ENCODE measurements around the gene FAU. TPM values are rescaled to one million over a fixed set of nuclear protein-coding genes. Genes with fewer than 3 reads are reported as not detected.

The FAU gene
- total RNA-seq, 1 experiment from 2014 or later = 662 TPM

- peaks cover 48% of the 10 kb centered on the region for H3K79me2 ChIP-seq (ENCODE audit: low read length)
- H3K9ac ChIP-seq (ENCODE audit: low read length) = peak overlapping the region; percentile 95
- H3K4me2 ChIP-seq (ENCODE audit: low read depth, low read length, poor library complexity, severe bottlenecking) = peak overlapping the region; percentile 86
- H4K20me1 ChIP-seq (ENCODE audit: insufficient read depth, low read depth, low read length) = no peaks in the 10 kb centered on the region
- H3K27me3 ChIP-seq (ENCODE audit: low read length) = no peaks in the 10 kb centered on the region
- peak overlapping the region; percentile 86 for H3K4me3 ChIP-seq (ENCODE audit: low read length)
- peaks cover 82% of the 10 kb centered on the region for H3K4me1 ChIP-seq (ENCODE audit: low read length)
- peaks cover 23% of the 10 kb centered on the region; the same call in 1 of the 2 replicates for H3K36me3 ChIP-seq (ENCODE audit: insufficient read depth, low read length)
- H3K9me2 ChIP-seq (replicated peaks; ENCODE audit: insufficient read depth, low read length) = no peaks in the 10 kb centered on the region
- peak overlapping the region; percentile 88; the same call in 1 of the 2 replicates for H3K27ac ChIP-seq (ENCODE audit: low read length)
- H2AFZ ChIP-seq (ENCODE audit: low read length) = no peak overlapping the region
- no peaks in the 10 kb centered on the region for H3K9me3 ChIP-seq (ENCODE audit: low read length)
- no peak for DNase-seq
Measured at GRCh38 chr11:65115361-65116082, 6.4 kb downstream of the FAU start.

GRCh38 chr11:65114538-65115171 lies 7.3 kb downstream of the FAU start:
- Histone ChIP-seq H3K27ac (ENCODE audit: low read length) (no peak overlapping the region), H3K9ac (ENCODE audit: low read length) (0 out of 2 replicates have a peak overlapping the region, but pooled peaks have one; percentile 95), H2AFZ (ENCODE audit: low read length) (no peak overlapping the region), H3K4me1 (ENCODE audit: low read length) (peaks cover 75% of the 10 kb centered on the region), H3K4me3 (ENCODE audit: low read length) (no peak overlapping the region), H3K4me2 (ENCODE audit: low read depth, low read length, poor library complexity, severe bottlenecking) (peak overlapping the region; percentile 86), H3K9me3 (ENCODE audit: low read length) (no peaks in the 10 kb centered on the region), H3K27me3 (ENCODE audit: low read length) (no peaks in the 10 kb centered on the region), H3K36me3 (ENCODE audit: insufficient read depth, low read length) (peaks cover 14% of the 10 kb centered on the region; the same call in 1 of the 2 replicates), H3K9me2 (replicated peaks; ENCODE audit: insufficient read depth, low read length) (no peaks in the 10 kb centered on the region), H3K79me2 (ENCODE audit: low read length) (peaks cover 42% of the 10 kb centered on the region), H4K20me1 (ENCODE audit: insufficient read depth, low read depth, low read length) (no peaks in the 10 kb centered on the region)
- no peak for DNase-seq

DNA sequence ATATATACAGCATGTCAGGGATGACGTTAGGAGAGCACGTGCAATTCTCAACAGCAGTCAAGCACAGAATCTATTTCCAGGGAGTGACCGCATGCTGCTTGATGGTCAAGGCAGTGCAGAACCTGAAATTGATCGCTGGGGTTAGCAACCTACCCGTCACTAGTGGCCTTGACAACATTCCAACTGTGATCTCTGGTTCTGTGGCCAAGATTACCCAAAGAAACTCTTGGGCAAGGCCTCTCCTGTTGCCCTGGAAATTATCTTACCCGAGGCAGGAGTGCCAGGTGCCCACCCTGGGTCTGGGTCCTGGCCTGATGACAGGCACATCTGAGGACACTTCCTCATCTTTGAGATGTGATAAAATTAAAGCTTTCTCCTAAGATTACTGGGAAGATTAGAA lies 8.1 kb downstream of the FAU start:
- Histone ChIP-seq H3K4me3 (ENCODE audit: low read length) (peak overlapping the region; percentile 99), H2AFZ (ENCODE audit: low read length) (no peak overlapping the region), H3K27me3 (ENCODE audit: low read length) (no peaks in the 10 kb centered on the region), H3K79me2 (ENCODE audit: low read length) (peaks cover 42% of the 10 kb centered on the region), H3K4me2 (ENCODE audit: low read depth, low read length, poor library complexity, severe bottlenecking) (peak overlapping the region; percentile 99), H3K36me3 (ENCODE audit: insufficient read depth, low read length) (peaks cover 10% of the 10 kb centered on the region; the same call in 1 of the 2 replicates), H4K20me1 (ENCODE audit: insufficient read depth, low read depth, low read length) (no peaks in the 10 kb centered on the region), H3K4me1 (ENCODE audit: low read length) (peaks cover 67% of the 10 kb centered on the region), H3K9me2 (replicated peaks; ENCODE audit: insufficient read depth, low read length) (no peaks in the 10 kb centered on the region), H3K9me3 (ENCODE audit: low read length) (no peaks in the 10 kb centered on the region), H3K27ac (ENCODE audit: low read length) (peak overlapping the region; percentile 85), H3K9ac (ENCODE audit: low read length) (peak overlapping the region; percentile 97)
- DNase-seq = no peak

GRCh38 chr11:65113361-65113756 lies 8.6 kb downstream of the FAU start:
- H3K4me3 ChIP-seq (ENCODE audit: low read length) = peak overlapping the region; percentile 99
- no peaks in the 10 kb centered on the region for H4K20me1 ChIP-seq (ENCODE audit: insufficient read depth, low read depth, low read length)
- peaks cover 62% of the 10 kb centered on the region for H3K4me1 ChIP-seq (ENCODE audit: low read length)
- H3K36me3 ChIP-seq (ENCODE audit: insufficient read depth, low read length) = peaks cover 6% of the 10 kb centered on the region; the same call in 1 of the 2 replicates
- H3K9me2 ChIP-seq (replicated peaks; ENCODE audit: insufficient read depth, low read length) = no peaks in the 10 kb centered on the region
- no peaks in the 10 kb centered on the region for H3K9me3 ChIP-seq (ENCODE audit: low read length)
- H3K27me3 ChIP-seq (ENCODE audit: low read length) = no peaks in the 10 kb centered on the region
- H3K79me2 ChIP-seq (ENCODE audit: low read length) = peaks cover 42% of the 10 kb centered on the region
- peak; percentile 56 for DNase-seq
- H3K4me2 ChIP-seq (ENCODE audit: low read depth, low read length, poor library complexity, severe bottlenecking) = peak overlapping the region; percentile 99
- peak overlapping the region; percentile 85 for H3K27ac ChIP-seq (ENCODE audit: low read length)
- no peak overlapping the region for H2AFZ ChIP-seq (ENCODE audit: low read length)
- peak overlapping the region; percentile 97 for H3K9ac ChIP-seq (ENCODE audit: low read length)

- Histone ChIP-seq H3K9me2 (replicated peaks; ENCODE audit: insufficient read depth, low read length) (no peaks in the 10 kb centered on the region), H3K36me3 (ENCODE audit: insufficient read depth, low read length) (0 out of 2 replicates have a peak, but pooled peaks cover 6% of the 10 kb centered on the region), H2AFZ (ENCODE audit: low read length) (no peak overlapping the region), H3K9me3 (ENCODE audit: low read length) (no peaks in the 10 kb centered on the region), H4K20me1 (ENCODE audit: insufficient read depth, low read depth, low read length) (no peaks in the 10 kb centered on the region), H3K4me3 (ENCODE audit: low read length) (peak overlapping the region; percentile 99), H3K27me3 (ENCODE audit: low read length) (no peaks in the 10 kb centered on the region), H3K4me1 (ENCODE audit: low read length) (peaks cover 57% of the 10 kb centered on the region), H3K9ac (ENCODE audit: low read length) (peak overlapping the region; percentile 97), H3K4me2 (ENCODE audit: low read depth, low read length, poor library complexity, severe bottlenecking) (peak overlapping the region; percentile 99), H3K27ac (ENCODE audit: low read length) (peak overlapping the region; percentile 85), H3K79me2 (ENCODE audit: low read length) (peaks cover 42% of the 10 kb centered on the region)
- DNase-seq = peak; percentile 88
Measured at GRCh38 chr11:65112546-65113360, 9.2 kb downstream of the FAU start.

- no peak within 1 kb of the TSS for H2AFZ ChIP-seq (ENCODE audit: low read length)
- H3K9me3 ChIP-seq (ENCODE audit: low read length) = no peaks in the 10 kb centered on the region
- H3K9me2 ChIP-seq (replicated peaks; ENCODE audit: insufficient read depth, low read length) = no peaks in the 10 kb centered on the region
- peaks cover 55% of the 10 kb centered on the region for H3K4me1 ChIP-seq (ENCODE audit: low read length)
- H3K4me2 ChIP-seq (ENCODE audit: low read depth, low read length, poor library complexity, severe bottlenecking) = peak within 1 kb of the TSS; percentile 99
- H3K27ac ChIP-seq (ENCODE audit: low read length) = peak within 1 kb of the TSS; percentile 85
- no peaks in the 10 kb centered on the region for H3K27me3 ChIP-seq (ENCODE audit: low read length)
- H3K9ac ChIP-seq (ENCODE audit: low read length) = peak within 1 kb of the TSS; percentile 97
- DNase-seq = peak; percentile 99
- H3K79me2 ChIP-seq (ENCODE audit: low read length) = peaks cover 42% of the 10 kb centered on the region
- 0 out of 2 replicates have a peak, but pooled peaks cover 6% of the 10 kb centered on the region for H3K36me3 ChIP-seq (ENCODE audit: insufficient read depth, low read length)
- H4K20me1 ChIP-seq (ENCODE audit: insufficient read depth, low read depth, low read length) = no peaks in the 10 kb centered on the region
- H3K4me3 ChIP-seq (ENCODE audit: low read length) = peak within 1 kb of the TSS; percentile 99
Measured at GRCh38 chr11:65111744-65112545, 10.0 kb downstream of the FAU start, which contains the start of gene TM7SF2. Gene TM7SF2 (plus strand): TSS chr11:65111872. CDS start chr11:65112016, 144 bp downstream.

GRCh38 chr11:65111159-65111743 lies 10.7 kb downstream of the FAU start:
- Histone ChIP-seq H3K36me3 (ENCODE audit: insufficient read depth, low read length) (0 out of 2 replicates have a peak, but pooled peaks cover 6% of the 10 kb centered on the region), H3K9me2 (replicated peaks; ENCODE audit: insufficient read depth, low read length) (no peaks in the 10 kb centered on the region), H2AFZ (ENCODE audit: low read length) (no peak overlapping the region), H3K9me3 (ENCODE audit: low read length) (no peaks in the 10 kb centered on the region), H3K79me2 (ENCODE audit: low read length) (peaks cover 36% of the 10 kb centered on the region), H3K9ac (ENCODE audit: low read length) (no peak overlapping the region), H3K4me1 (ENCODE audit: low read length) (peaks cover 48% of the 10 kb centered on the region), H3K4me3 (ENCODE audit: low read length) (no peak overlapping the region), H3K4me2 (ENCODE audit: low read depth, low read length, poor library complexity, severe bottlenecking) (peak overlapping the region; percentile 36), H3K27me3 (ENCODE audit: low read length) (no peaks in the 10 kb centered on the region), H3K27ac (ENCODE audit: low read length) (no peak overlapping the region; the same call in 1 of the 2 replicates), H4K20me1 (ENCODE audit: insufficient read depth, low read depth, low read length) (no peaks in the 10 kb centered on the region)
- no peak for DNase-seq

Data from Karpas-422 (cell line).